ENCODE measurements around the gene SLIT3.

DNA sequence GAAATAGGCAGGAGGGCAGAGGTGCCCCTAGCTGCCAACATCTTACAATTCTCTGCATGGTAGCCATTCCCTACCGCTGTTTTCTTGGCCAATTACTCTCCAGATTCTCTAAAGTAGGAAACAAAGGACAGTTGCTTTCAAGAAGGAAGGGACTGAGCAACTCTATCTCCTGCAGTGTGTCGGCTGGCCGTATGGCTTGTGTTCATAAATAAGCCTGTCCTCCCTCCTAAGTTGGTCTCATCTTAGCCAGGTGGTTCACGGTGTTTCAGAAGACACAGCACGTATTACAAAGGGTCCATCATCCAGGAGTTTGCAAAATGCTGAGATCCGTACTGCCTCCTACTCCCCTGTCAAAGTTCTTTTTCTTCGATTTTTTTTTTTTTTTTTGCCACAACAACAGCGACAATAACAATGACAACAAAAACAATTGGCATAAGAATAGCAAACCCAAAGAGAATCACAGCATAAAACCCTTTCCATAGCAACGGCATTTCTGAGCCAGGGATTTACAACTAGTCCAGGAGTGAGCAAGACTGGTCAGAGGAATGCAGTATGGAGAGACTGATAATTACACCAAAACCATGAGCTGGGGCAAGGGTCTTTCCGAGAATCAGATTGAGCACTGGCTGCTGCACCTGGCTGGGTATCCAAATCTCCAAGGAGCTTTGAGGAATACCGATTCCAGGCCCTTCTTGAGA lies 212.8 kb downstream of the SLIT3 start:
- TF ChIP-seq, protein P1, sequence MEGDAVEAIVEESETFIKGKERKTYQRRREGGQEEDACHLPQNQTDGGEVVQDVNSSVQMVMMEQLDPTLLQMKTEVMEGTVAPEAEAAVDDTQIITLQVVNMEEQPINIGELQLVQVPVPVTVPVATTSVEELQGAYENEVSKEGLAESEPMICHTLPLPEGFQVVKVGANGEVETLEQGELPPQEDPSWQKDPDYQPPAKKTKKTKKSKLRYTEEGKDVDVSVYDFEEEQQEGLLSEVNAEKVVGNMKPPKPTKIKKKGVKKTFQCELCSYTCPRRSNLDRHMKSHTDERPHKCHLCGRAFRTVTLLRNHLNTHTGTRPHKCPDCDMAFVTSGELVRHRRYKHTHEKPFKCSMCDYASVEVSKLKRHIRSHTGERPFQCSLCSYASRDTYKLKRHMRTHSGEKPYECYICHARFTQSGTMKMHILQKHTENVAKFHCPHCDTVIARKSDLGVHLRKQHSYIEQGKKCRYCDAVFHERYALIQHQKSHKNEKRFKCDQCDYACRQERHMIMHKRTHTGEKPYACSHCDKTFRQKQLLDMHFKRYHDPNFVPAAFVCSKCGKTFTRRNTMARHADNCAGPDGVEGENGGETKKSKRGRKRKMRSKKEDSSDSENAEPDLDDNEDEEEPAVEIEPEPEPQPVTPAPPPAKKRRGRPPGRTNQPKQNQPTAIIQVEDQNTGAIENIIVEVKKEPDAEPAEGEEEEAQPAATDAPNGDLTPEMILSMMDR (IDR thresholded peaks at IDR 0.05), result no peak
- TF ChIP-seq POLR2A (IDR thresholded peaks at IDR 0.05; ENCODE audit: low read depth) (no peak), EP300 (IDR thresholded peaks at IDR 0.05) (no peak), POLR2AphosphoS5 (IDR thresholded peaks at IDR 0.05) (no peak)

Data from esophagus muscularis mucosa (tissue), 4 donors.